Subcutaneous adipose tissue (tissue), 4 donors: ENCODE measurements around the gene ANXA11. TPM values are rescaled to one million over a fixed set of nuclear protein-coding genes. Genes with fewer than 3 reads are reported as not detected.

Experiments
- total RNA-seq, 4 donors: library from RNA; depleted of rRNA; stranded (reverse); fragments of >200 nt; gene quantifications; one replicate each; pipeline ENCODE4 v1.1.0, GENCODE V29; 2016
- TF ChIP-seq, protein P1 (sequence below): fragments of 450-650 bp; IDR thresholded peaks from one replicate; pipeline ENCODE4 v1.5.1; 2016; ENCODE audit warnings: low read depth, mild to moderate bottlenecking, control low read depth, antibody characterized with exemption, moderate library complexity

ANXA11 gene
- total RNA-seq, 4 donors from 2014 or later, result 119 to 171 (median 140) TPM

DNA sequence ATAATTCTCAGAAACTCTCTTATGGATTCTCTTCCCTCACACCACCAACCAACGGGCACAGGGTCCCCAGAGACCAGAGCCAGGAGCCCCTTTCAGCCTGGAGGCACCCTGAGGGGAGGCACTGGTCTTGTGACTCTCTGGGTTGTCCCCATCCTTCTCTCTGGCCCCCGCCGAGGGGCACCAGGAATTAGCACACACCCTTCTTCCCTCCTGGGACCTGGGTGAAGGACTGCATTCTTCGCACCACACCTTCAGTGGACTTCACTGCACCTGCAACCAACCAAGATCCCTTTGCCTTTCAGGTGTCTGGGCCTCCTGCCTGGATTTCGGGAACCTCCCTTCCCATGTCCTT, 50.7 kb downstream of the ANXA11 start:
- TF ChIP-seq, protein P1, sequence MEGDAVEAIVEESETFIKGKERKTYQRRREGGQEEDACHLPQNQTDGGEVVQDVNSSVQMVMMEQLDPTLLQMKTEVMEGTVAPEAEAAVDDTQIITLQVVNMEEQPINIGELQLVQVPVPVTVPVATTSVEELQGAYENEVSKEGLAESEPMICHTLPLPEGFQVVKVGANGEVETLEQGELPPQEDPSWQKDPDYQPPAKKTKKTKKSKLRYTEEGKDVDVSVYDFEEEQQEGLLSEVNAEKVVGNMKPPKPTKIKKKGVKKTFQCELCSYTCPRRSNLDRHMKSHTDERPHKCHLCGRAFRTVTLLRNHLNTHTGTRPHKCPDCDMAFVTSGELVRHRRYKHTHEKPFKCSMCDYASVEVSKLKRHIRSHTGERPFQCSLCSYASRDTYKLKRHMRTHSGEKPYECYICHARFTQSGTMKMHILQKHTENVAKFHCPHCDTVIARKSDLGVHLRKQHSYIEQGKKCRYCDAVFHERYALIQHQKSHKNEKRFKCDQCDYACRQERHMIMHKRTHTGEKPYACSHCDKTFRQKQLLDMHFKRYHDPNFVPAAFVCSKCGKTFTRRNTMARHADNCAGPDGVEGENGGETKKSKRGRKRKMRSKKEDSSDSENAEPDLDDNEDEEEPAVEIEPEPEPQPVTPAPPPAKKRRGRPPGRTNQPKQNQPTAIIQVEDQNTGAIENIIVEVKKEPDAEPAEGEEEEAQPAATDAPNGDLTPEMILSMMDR, result no peak

DNA sequence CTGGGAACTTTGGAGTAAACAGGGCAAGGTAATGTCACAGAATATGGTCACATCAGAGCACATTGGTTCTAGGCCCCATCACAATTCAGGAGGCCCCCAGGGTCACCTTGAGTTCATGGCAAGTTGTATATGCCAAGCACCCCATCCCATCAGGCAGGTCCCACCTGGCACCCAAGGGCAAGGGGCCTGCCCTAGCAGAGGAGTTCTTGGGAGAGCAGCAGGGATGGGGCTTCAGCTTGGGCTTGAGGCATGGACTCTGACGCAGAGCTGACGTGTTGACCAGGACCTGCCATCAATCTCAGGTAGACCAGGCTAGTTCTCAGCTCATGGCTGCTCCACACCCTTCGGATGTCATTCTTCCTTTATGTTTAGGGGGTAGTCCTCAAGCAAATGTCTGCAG, 51.9 kb downstream of the ANXA11 start:
- TF ChIP-seq, protein P1, result no peak

DNA sequence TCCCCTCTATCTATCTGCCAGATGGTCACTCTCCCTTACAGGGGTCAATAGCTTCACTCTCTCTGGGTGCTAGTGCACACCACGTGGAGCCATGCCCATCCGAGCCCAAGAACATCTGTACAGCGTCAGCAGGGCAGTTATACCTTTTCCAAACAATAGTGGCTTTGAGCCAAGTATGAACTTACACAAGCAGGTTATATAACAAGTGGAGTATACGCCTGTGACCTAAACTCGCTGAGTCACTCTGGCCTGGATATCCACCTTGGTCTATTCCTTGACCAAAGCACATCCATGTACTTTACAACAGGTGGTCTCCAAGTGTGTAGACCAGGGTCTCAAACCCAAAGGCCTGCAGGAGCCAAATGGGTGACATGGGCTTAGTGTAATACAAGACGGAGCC, 52.5 kb downstream of the ANXA11 start:
- TF ChIP-seq, protein P1, result no peak

DNA sequence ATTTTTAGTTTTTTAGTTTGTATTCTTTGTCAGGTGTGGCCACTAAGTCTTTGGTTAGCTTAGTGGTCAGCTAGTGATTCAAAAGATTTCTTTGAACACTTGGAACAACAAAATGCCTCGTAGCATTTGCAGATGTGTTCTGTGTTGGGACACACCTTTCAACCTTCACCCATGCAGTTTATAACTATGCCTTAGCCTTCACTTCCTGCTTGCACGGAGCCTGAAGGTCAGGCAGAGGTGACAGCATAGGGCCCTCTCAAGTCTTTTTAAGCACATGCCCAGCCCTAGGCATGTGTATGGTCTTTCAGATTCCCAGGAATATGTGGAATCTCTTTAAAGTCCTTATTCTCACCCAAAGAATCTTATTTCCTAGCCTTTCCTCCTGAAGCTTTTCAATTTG, 55.2 kb downstream of the ANXA11 start:
- TF ChIP-seq, protein P1, result no peak

DNA sequence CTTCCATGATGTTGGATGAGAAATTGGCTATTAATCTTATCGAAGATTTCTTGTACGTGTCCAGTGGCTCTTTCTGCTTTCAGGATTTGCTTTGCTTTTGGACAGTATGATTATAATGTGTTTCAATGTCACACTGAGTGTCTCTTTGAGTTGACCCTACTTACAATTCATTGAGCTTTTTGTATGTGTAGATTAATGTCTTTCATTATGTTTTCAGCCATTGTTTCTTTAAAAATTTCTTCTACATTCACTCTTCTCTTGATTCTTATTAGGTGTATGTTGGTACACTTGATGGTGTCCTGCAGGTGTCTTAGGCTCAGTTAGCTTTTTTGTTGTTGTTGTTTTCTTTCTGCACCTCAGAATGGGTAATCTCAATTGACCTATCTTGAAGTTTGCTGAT, 56.2 kb downstream of the ANXA11 start:
- TF ChIP-seq, protein P1, result no peak

DNA sequence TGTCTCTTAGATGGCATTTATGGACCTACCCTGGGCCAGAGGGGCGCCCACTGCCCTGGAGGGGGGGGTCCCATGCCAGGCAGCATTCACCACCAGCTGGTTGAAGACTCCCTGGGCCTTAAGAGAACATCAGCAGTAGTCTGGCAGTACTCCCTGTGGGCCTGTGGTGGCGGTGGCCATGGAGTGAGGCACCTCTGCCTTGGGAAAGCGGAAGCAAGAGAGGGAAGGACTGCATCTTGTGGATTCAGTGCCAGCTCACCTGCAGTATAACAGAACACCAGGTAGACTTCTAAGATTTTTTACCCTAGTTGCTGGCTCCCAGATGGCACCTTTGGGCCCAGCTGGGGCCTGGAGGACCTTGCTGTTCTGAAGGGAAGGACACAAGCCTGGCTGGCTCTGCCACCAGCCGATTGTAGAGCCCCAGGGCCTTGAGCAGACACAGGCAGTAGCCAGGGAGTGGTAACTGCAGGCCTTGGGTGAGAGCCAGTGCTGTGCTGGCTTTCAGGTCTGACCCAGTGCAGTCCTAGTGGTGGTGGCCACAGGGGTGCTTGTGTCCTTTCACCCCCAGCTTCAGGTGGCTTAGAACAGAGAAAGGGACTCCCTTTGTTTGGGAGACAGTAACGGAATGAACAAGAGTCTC, 57.1 kb downstream of the ANXA11 start:
- TF ChIP-seq, protein P1, result no peak

DNA sequence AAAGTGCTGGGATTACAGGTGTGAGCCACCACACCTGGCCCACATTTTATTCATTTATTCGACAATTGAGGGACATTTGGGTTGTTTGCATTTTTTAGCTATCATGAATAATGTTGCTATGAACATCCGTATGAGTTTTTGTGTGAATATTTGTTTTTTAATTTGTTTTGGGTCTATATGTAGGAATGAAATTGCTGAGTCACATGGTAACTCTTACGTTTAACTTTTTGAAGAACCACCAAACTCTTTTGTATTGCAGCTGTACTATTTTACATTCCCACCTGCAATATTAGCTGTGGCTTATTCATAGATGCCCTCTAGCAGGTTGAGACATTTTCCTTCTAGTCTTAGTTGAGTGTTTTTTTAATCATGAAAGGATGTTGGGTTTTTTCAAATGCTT, 58.4 kb downstream of the ANXA11 start:
- TF ChIP-seq, protein P1, result no peak
